ENCODE results near the gene CENPP. TPM values are rescaled to one million over a fixed set of nuclear protein-coding genes. Genes with fewer than 3 reads are reported as not detected.

Gene CENPP
- total RNA-seq, 3 donors from 2014 or later (not counting 1 experiment from before 2014, with no cell fraction given) = 10.3 to 14.5 (median 12.1) TPM

GRCh38 chr9:92612292-92612691 lies 286.5 kb downstream of the CENPP start:
- intact Hi-C loops (cut with micrococcal nuclease) = no loop called here
- no peak overlapping the region for H3K27ac Mint-ChIP-seq
- ATAC-seq (no peak), DNase-seq (no peak)
- no peak overlapping the region for H3K4me3 Mint-ChIP-seq
- H3K27ac ChIP-seq (ENCODE audit: low read length) = no peak overlapping the region
- H3K9me3 Mint-ChIP-seq = no peaks in the 10 kb centered on the region
- WGBS (ENCODE audit: insufficient coverage) = 95% methylated on average over 5 of the region's 5 CpGs
- H3K36me3 ChIP-seq (ENCODE audit: control insufficient read depth, insufficient read depth, low read length) = peaks cover 36% of the 10 kb centered on the region
- no peak for TF ChIP-seq CTCF (IDR thresholded peaks at IDR 0.05)
- no peak overlapping the region for H3K4me3 ChIP-seq (ENCODE audit: low read length)
- no peaks in the 10 kb centered on the region for H3K9me3 ChIP-seq (ENCODE audit: control insufficient read depth, insufficient read depth, low read length)
- H3K4me1 ChIP-seq (ENCODE audit: control insufficient read depth, insufficient read depth, low read length) = no peaks in the 10 kb centered on the region
- no peaks in the 10 kb centered on the region for H3K36me3 Mint-ChIP-seq
- no peaks in the 10 kb centered on the region for H3K27me3 Mint-ChIP-seq (ENCODE audit: low read depth in 2 of 2)
- H3K27me3 ChIP-seq (ENCODE audit: control insufficient read depth, insufficient read depth, low read length) = no peaks in the 10 kb centered on the region
- no peaks in the 10 kb centered on the region for H3K4me1 Mint-ChIP-seq

GRCh38 chr9:92612816-92613215 lies 287.1 kb downstream of the CENPP start:
- DNase-seq (no peak), ATAC-seq (no peak)
- Mint-ChIP-seq H3K9me3 (no peaks in the 10 kb centered on the region), H3K27me3 (ENCODE audit: low read depth in 2 of 2) (no peaks in the 10 kb centered on the region), H3K4me3 (no peak overlapping the region), H3K27ac (no peak overlapping the region), H3K4me1 (no peaks in the 10 kb centered on the region), H3K36me3 (no peaks in the 10 kb centered on the region)
- no peaks in the 10 kb centered on the region for H3K4me1 ChIP-seq (ENCODE audit: control insufficient read depth, insufficient read depth, low read length)
- no peaks in the 10 kb centered on the region for H3K27me3 ChIP-seq (ENCODE audit: control insufficient read depth, insufficient read depth, low read length)
- no peak overlapping the region for H3K27ac ChIP-seq (ENCODE audit: low read length)
- TF ChIP-seq CTCF (IDR thresholded peaks at IDR 0.05) = no peak
- WGBS (ENCODE audit: insufficient coverage) = 95% methylated on average over 11 of the region's 11 CpGs
- intact Hi-C loops (cut with micrococcal nuclease) = no loop called here
- peaks cover 41% of the 10 kb centered on the region for H3K36me3 ChIP-seq (ENCODE audit: control insufficient read depth, insufficient read depth, low read length)
- no peaks in the 10 kb centered on the region for H3K9me3 ChIP-seq (ENCODE audit: control insufficient read depth, insufficient read depth, low read length)
- no peak overlapping the region for H3K4me3 ChIP-seq (ENCODE audit: low read length)

- no peaks in the 10 kb centered on the region for H3K9me3 Mint-ChIP-seq
- no peaks in the 10 kb centered on the region for H3K4me1 ChIP-seq (ENCODE audit: control insufficient read depth, insufficient read depth, low read length)
- no peak overlapping the region for H3K4me3 ChIP-seq (ENCODE audit: low read length)
- H3K27ac Mint-ChIP-seq = no peak overlapping the region
- H3K36me3 ChIP-seq (ENCODE audit: control insufficient read depth, insufficient read depth, low read length) = peaks cover 47% of the 10 kb centered on the region
- DNase-seq (no peak), ATAC-seq (no peak)
- H3K4me1 Mint-ChIP-seq = no peaks in the 10 kb centered on the region
- H3K9me3 ChIP-seq (ENCODE audit: control insufficient read depth, insufficient read depth, low read length) = no peaks in the 10 kb centered on the region
- no peak for TF ChIP-seq CTCF (IDR thresholded peaks at IDR 0.05)
- no peak overlapping the region for H3K4me3 Mint-ChIP-seq
- no peaks in the 10 kb centered on the region for H3K36me3 Mint-ChIP-seq
- H3K27me3 ChIP-seq (ENCODE audit: control insufficient read depth, insufficient read depth, low read length) = no peaks in the 10 kb centered on the region
- 98% methylated on average over 22 of the region's 23 CpGs for WGBS (ENCODE audit: insufficient coverage)
- no peaks in the 10 kb centered on the region for H3K27me3 Mint-ChIP-seq (ENCODE audit: low read depth in 2 of 2)
- H3K27ac ChIP-seq (ENCODE audit: low read length) = no peak overlapping the region
- intact Hi-C loops (cut with micrococcal nuclease) = no loop called here
Observed at GRCh38 chr9:92613268-92614122, 287.7 kb downstream of the CENPP start.

- no peak overlapping the region for H3K4me3 ChIP-seq (ENCODE audit: low read length)
- H3K4me1 Mint-ChIP-seq = no peaks in the 10 kb centered on the region
- no peak overlapping the region for H3K4me3 Mint-ChIP-seq
- no peaks in the 10 kb centered on the region for H3K9me3 ChIP-seq (ENCODE audit: control insufficient read depth, insufficient read depth, low read length)
- H3K27me3 Mint-ChIP-seq (ENCODE audit: low read depth in 2 of 2) = no peaks in the 10 kb centered on the region
- intact Hi-C loops (cut with micrococcal nuclease) = no loop called here
- DNase-seq = no peak
- H3K27ac ChIP-seq (ENCODE audit: low read length) = no peak overlapping the region
- H3K4me1 ChIP-seq (ENCODE audit: control insufficient read depth, insufficient read depth, low read length) = no peaks in the 10 kb centered on the region
- peaks cover 50% of the 10 kb centered on the region for H3K36me3 ChIP-seq (ENCODE audit: control insufficient read depth, insufficient read depth, low read length)
- 94% methylated on average over 7 of the region's 9 CpGs for WGBS (ENCODE audit: insufficient coverage)
- no peak for ATAC-seq
- TF ChIP-seq CTCF (IDR thresholded peaks at IDR 0.05) = no peak
- no peaks in the 10 kb centered on the region for H3K36me3 Mint-ChIP-seq
- H3K27ac Mint-ChIP-seq = no peak overlapping the region
- no peaks in the 10 kb centered on the region for H3K9me3 Mint-ChIP-seq
- H3K27me3 ChIP-seq (ENCODE audit: control insufficient read depth, insufficient read depth, low read length) = no peaks in the 10 kb centered on the region
Observed at GRCh38 chr9:92614123-92614510, 288.4 kb downstream of the CENPP start.

Measured in natural killer cell (primary cell).